GM13976 (cell line): Measurements from ENCODE around the gene PCSK6.

Experiments used
- DNase-seq: peaks from one replicate; pipeline ENCODE4 v3.0.0; 2012; ENCODE audit warnings: low spot score
- CTCF ChIP-seq: IDR thresholded peaks from 2 replicates; pipeline ENCODE4 v1.5.1; 2012; ENCODE audit warnings: borderline replicate concordance, mild to moderate bottlenecking; ENCODE audit not compliant: insufficient read depth; ENCODE audit errors: extremely low read depth, missing control alignments, control extremely low read depth
- in situ Hi-C: fragments of 300-500 bp; cut with MboI; formaldehyde crosslinking; loops from one replicate; pipeline ENCODE4 v1.12.0; 2022; ENCODE audit warnings: low sequenced_read_pairs, mixed read lengths, inconsistent platforms; ENCODE audit not compliant: unreplicated experiment

Gene PCSK6

GRCh38 chr15:101517504-101517903, 28.0 kb upstream of the PCSK6 start:
- TF ChIP-seq CTCF: no peak
- no peak for DNase-seq
- in situ Hi-C loops: no loop called here

GRCh38 chr15:101514318-101514717, 24.8 kb upstream of the PCSK6 start:
- in situ Hi-C loops: no loop called here
- no peak for TF ChIP-seq CTCF
- no peak for DNase-seq

GRCh38 chr15:101511717-101512116, 22.2 kb upstream of the PCSK6 start:
- DNase-seq: no peak
- in situ Hi-C loops: no loop called here
- no peak for TF ChIP-seq CTCF

GRCh38 chr15:101510212-101511197, 21.0 kb upstream of the PCSK6 start:
- no peak for TF ChIP-seq CTCF
- in situ Hi-C loops: no loop called here
- no peak for DNase-seq

GRCh38 chr15:101509279-101509678, 19.8 kb upstream of the PCSK6 start:
- no peak for DNase-seq
- TF ChIP-seq CTCF: no peak
- in situ Hi-C loops: no loop called here

- in situ Hi-C loops: no loop called here
- DNase-seq: no peak
- TF ChIP-seq CTCF: no peak
Observed at GRCh38 chr15:101506491-101506890, 17.0 kb upstream of the PCSK6 start.
